WTC11 (cell line): Measurements from ENCODE around the gene PRRT4. TPM values are rescaled to one million over a fixed set of nuclear protein-coding genes. Genes with fewer than 3 reads are reported as not detected.
A peak's percentile ranks its signal among the peaks of the same experiment; 100 is the strongest.

Source experiments
- ATAC-seq: fragments of 200-7000 bp; cut with Tn5 transposase; 2 replicates; pipeline ENCODE4 v1.10.0; 2021; ENCODE audit warnings: mild to moderate bottlenecking, moderate library complexity
- CTCF ChIA-PET: fragments of 300-600 bp; sonication (Branson Sonifier 250); formaldehyde crosslinking; loops from one replicate; lab custom pipeline; 2021; ENCODE audit warnings: antibody characterized with exemption; lab: Charles Lee
- POLR2A ChIA-PET: fragments of 350-600 bp; sonication (Branson Sonifier 250); formaldehyde crosslinking; loops from one replicate; lab custom pipeline; 2021; ENCODE audit warnings: antibody characterized with exemption; lab: Charles Lee
- DNase-seq: peaks from one replicate; pipeline ENCODE4 v3.0.0; 2021; ENCODE audit warnings: low spot score
- H3K27ac Mint-ChIP-seq: 2 replicates; pipeline ENCODE4 v1.8.0; 2021; ENCODE audit warnings: mixed read lengths
- H3K27me3 Mint-ChIP-seq: 2 replicates; pipeline ENCODE4 v1.8.0; 2021; ENCODE audit warnings: low read depth, mild to moderate bottlenecking, moderate library complexity, mixed read lengths
- H3K36me3 Mint-ChIP-seq: 2 replicates; pipeline ENCODE4 v1.8.0; 2021; ENCODE audit warnings: mixed read lengths
- H3K4me1 Mint-ChIP-seq: 2 replicates; pipeline ENCODE4 v1.8.0; 2022; ENCODE audit warnings: mixed read lengths
- H3K4me3 Mint-ChIP-seq: 2 replicates; pipeline ENCODE4 v1.8.0; 2021; ENCODE audit warnings: mild to moderate bottlenecking, moderate library complexity, mixed read lengths
- H3K9me3 Mint-ChIP-seq: 2 replicates; pipeline ENCODE4 v1.8.0; 2021; ENCODE audit warnings: mixed read lengths
- ARID4B ChIP-seq: sonication (generic); formaldehyde crosslinking; IDR thresholded peaks from 2 replicates; pipeline ENCODE4 v1.8.0; 2023; ENCODE audit warnings: missing genetic modification reagents, mild to moderate bottlenecking, borderline replicate concordance
- ATF1 ChIP-seq: sonication (generic); formaldehyde crosslinking; IDR thresholded peaks from 2 replicates; pipeline ENCODE4 v1.8.1; 2023; ENCODE audit warnings: mild to moderate bottlenecking, moderate library complexity, missing genetic modification reagents
- ESRRA ChIP-seq: sonication (generic); formaldehyde crosslinking; IDR thresholded peaks from 2 replicates; pipeline ENCODE4 v1.8.1; 2022; ENCODE audit warnings: mild to moderate bottlenecking, missing genetic modification reagents, borderline replicate concordance
- ETV6 ChIP-seq: sonication (generic); formaldehyde crosslinking; IDR thresholded peaks from 2 replicates; pipeline ENCODE4 v1.8.1; 2022; ENCODE audit warnings: mild to moderate bottlenecking, missing genetic modification reagents
- FOXK1 ChIP-seq: sonication (generic); formaldehyde crosslinking; IDR thresholded peaks from 2 replicates; pipeline ENCODE4 v1.8.0; 2022; ENCODE audit warnings: mild to moderate bottlenecking, moderate library complexity, missing genetic modification reagents
- FOXP1 ChIP-seq: sonication (generic); formaldehyde crosslinking; IDR thresholded peaks from 2 replicates; pipeline ENCODE4 v1.8.0; 2022; ENCODE audit warnings: missing genetic modification reagents, mild to moderate bottlenecking, moderate library complexity, borderline replicate concordance
- HMGXB4 ChIP-seq: sonication (generic); formaldehyde crosslinking; IDR thresholded peaks from 2 replicates; pipeline ENCODE4 v1.8.1; 2023; ENCODE audit warnings: mild to moderate bottlenecking, moderate library complexity, missing genetic modification reagents
- JUN ChIP-seq: sonication (generic); formaldehyde crosslinking; IDR thresholded peaks from 2 replicates; pipeline ENCODE4 v1.8.0; 2023; ENCODE audit warnings: mild to moderate bottlenecking, missing genetic modification reagents
- KAT7 ChIP-seq: sonication (generic); formaldehyde crosslinking; IDR thresholded peaks from 2 replicates; pipeline ENCODE4 v1.8.1; 2023; ENCODE audit warnings: missing genetic modification reagents, mild to moderate bottlenecking, borderline replicate concordance
- NFATC4 ChIP-seq: fragments of 250-450 bp; sonication (Bioruptor Pico); IDR thresholded peaks from 2 replicates; pipeline ENCODE4 v1.9.0; 2021; ENCODE audit warnings: mild to moderate bottlenecking
- SMAD4 ChIP-seq: sonication (generic); formaldehyde crosslinking; IDR thresholded peaks from 2 replicates; pipeline ENCODE4 v1.8.0; 2022; ENCODE audit warnings: mild to moderate bottlenecking, missing genetic modification reagents
- SP1 ChIP-seq: sonication (generic); formaldehyde crosslinking; conservative IDR thresholded peaks from 2 replicates; pipeline ENCODE4 v1.8.1; 2022; ENCODE audit warnings: missing genetic modification reagents
- TP53 ChIP-seq: sonication (generic); formaldehyde crosslinking; IDR thresholded peaks from 2 replicates; pipeline ENCODE4 v1.8.1; 2023; ENCODE audit warnings: mild to moderate bottlenecking, missing genetic modification reagents
- USF1 ChIP-seq: sonication (generic); formaldehyde crosslinking; IDR thresholded peaks from 2 replicates; pipeline ENCODE4 v1.8.0; 2022; ENCODE audit warnings: mild to moderate bottlenecking, missing genetic modification reagents
- ZNF219 ChIP-seq: sonication (generic); formaldehyde crosslinking; IDR thresholded peaks from 2 replicates; pipeline ENCODE4 v1.8.0; 2023; ENCODE audit warnings: missing genetic modification reagents, mild to moderate bottlenecking, borderline replicate concordance
- ZNF263 ChIP-seq: sonication (generic); formaldehyde crosslinking; IDR thresholded peaks from 2 replicates; pipeline ENCODE4 v1.8.1; 2022; ENCODE audit warnings: low read depth, mild to moderate bottlenecking, moderate library complexity, missing genetic modification reagents
- total RNA-seq: library from RNA; stranded (reverse); gene quantifications from 3 replicates; pipeline ENCODE4 v1.2.3, GENCODE V29; 2021

Gene PRRT4
- total RNA-seq, 1 experiment from 2014 or later: 1.2 TPM

- TF ChIP-seq HMGXB4 (CRISPR knock-in tag) (no peak), ZNF263 (CRISPR knock-in tag) (no peak), ATF1 (CRISPR knock-in tag) (no peak)
- TF ChIP-seq, all 79 proteins: peak for 0
Measured at GRCh38 chr7:128410451-128410753, 48.9 kb upstream of the PRRT4 start (continued).

- peak within 1 kb of the TSS; percentile 91 for H3K4me3 Mint-ChIP-seq
- H3K4me1 Mint-ChIP-seq: peaks cover 28% of the 10 kb centered on the region
- CTCF ChIA-PET: interaction anchor here (0.7 to 4.4 kb wide), 10 partner anchors 8 to 62 kb away, joined by 3 to 47 read pairs (median 4); no protein-coding TSS in a partner anchor
- TF ChIP-seq SMAD4 (CRISPR knock-in tag): no peak
- TF ChIP-seq FOXK1 (CRISPR knock-in tag): 0 out of 2 replicates have a peak, but pooled peaks have one; percentile 13
- 0 out of 2 replicates have a peak, but pooled peaks have one; percentile 24 for TF ChIP-seq ESRRA (CRISPR knock-in tag)
- TF ChIP-seq ARID4B: peak; percentile 49; the same call in 1 of the 2 replicates
- TF ChIP-seq SP1 (CRISPR knock-in tag): peak; percentile 57; the same call in 1 of the 2 replicates
- TF ChIP-seq ZNF219 (CRISPR knock-in tag): peak; percentile 47; the same call in 1 of the 2 replicates
- TF ChIP-seq JUN (CRISPR knock-in tag): peak; percentile 73; the same call in 1 of the 2 replicates
- TF ChIP-seq TP53 (CRISPR knock-in tag): no peak
- TF ChIP-seq FOXP1 (CRISPR knock-in tag): no peak
- peak; percentile 82 for TF ChIP-seq ETV6 (CRISPR knock-in tag)
- TF ChIP-seq HMGXB4 (CRISPR knock-in tag): peak; percentile 47; the same call in 1 of the 2 replicates
- TF ChIP-seq USF1 (CRISPR knock-in tag): 0 out of 2 replicates have a peak, but pooled peaks have one; percentile 11
- peak; percentile 69; the same call in 1 of the 2 replicates for TF ChIP-seq KAT7 (CRISPR knock-in tag)
- no peak for TF ChIP-seq NFATC4 (CRISPR knock-in tag)
- TF ChIP-seq, all 79 proteins: peak for 10
- Mint-ChIP-seq H3K27ac (no peak within 1 kb of the TSS; the same call in 1 of the 2 replicates), H3K27me3 (peaks cover 85% of the 10 kb centered on the region), H3K9me3 (peaks cover 8% of the 10 kb centered on the region), H3K36me3 (no peaks in the 10 kb centered on the region)
- peak; percentile 82 for ATAC-seq
- POLR2A ChIA-PET: no interaction called here
- peak; percentile 92 for DNase-seq
Measured at GRCh38 chr7:128409596-128410450, 48.3 kb upstream of the PRRT4 start, which contains the start of gene IMPDH1. Gene IMPDH1 (minus strand): TSS chr7:128409982. CDS start chr7:128409901, 81 bp downstream.
